ENCODE results near the gene LPGAT1. TPM values are rescaled to one million over a fixed set of nuclear protein-coding genes. Genes with fewer than 3 reads are reported as not detected.

The LPGAT1 gene
- total and polyA plus RNA-seq, 2 of the 13 experiments (the other 11 are each of a cell fraction or from before 2014, with no cell fraction given), result 12.1 to 48.3 TPM

DNA sequence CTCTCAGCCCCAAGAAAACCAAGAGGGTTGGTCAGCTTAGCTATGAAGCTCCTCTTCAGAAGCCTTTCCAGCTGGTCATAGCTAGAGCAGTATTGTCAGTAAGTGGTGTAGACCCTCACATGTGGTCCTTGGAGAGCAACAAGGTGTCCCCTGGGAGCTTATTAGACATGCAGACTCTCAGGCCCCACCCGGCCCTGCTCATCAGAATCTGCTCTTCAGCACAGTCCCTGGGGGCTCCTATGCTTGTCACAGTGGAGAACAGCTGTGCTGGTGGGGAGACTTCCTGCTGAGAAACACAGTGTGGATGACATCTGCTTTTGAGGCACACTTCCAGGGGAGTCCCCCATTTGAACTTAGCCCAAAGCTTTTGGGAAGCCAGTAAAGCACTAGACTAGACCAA, 133.2 kb downstream of the LPGAT1 start:
- POLR2A ChIA-PET, result interaction anchor here (3.6 kb wide), 1 partner anchor 338 kb away, joined by 22 read pairs; the partner anchor contains the start of genes DTL and INTS7
- TF ChIP-seq RELA (CRISPR knock-in tag; IDR thresholded peaks at IDR 0.05) (no peak), ZNF484 (CRISPR knock-in tag; IDR thresholded peaks at IDR 0.05; ENCODE audit: borderline replicate concordance, low read depth) (no peak), ZNF546 (CRISPR knock-in tag; conservative IDR thresholded peaks at IDR 0.05) (no peak), CBFB (CRISPR knock-in tag; IDR thresholded peaks at IDR 0.05) (no peak), FOXA3 (CRISPR knock-in tag; IDR thresholded peaks at IDR 0.05) (no peak), RBFOX2 (IDR thresholded peaks at IDR 0.05; ENCODE audit: low read depth, low read length) (no peak), EED (CRISPR knock-in tag; IDR thresholded peaks at IDR 0.05) (no peak), ZMYM3 (CRISPR knock-in tag; IDR thresholded peaks at IDR 0.05) (no peak)
- TF ChIP-seq, protein P1, sequence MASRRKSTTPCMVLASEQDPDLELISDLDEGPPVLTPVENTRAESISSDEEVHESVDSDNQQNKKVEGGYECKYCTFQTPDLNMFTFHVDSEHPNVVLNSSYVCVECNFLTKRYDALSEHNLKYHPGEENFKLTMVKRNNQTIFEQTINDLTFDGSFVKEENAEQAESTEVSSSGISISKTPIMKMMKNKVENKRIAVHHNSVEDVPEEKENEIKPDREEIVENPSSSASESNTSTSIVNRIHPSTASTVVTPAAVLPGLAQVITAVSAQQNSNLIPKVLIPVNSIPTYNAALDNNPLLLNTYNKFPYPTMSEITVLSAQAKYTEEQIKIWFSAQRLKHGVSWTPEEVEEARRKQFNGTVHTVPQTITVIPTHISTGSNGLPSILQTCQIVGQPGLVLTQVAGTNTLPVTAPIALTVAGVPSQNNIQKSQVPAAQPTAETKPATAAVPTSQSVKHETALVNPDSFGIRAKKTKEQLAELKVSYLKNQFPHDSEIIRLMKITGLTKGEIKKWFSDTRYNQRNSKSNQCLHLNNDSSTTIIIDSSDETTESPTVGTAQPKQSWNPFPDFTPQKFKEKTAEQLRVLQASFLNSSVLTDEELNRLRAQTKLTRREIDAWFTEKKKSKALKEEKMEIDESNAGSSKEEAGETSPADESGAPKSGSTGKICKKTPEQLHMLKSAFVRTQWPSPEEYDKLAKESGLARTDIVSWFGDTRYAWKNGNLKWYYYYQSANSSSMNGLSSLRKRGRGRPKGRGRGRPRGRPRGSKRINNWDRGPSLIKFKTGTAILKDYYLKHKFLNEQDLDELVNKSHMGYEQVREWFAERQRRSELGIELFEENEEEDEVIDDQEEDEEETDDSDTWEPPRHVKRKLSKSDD (CRISPR knock-in tag; IDR thresholded peaks at IDR 0.05; ENCODE audit: low read depth), result no peak
- TF ChIP-seq, protein P2, sequence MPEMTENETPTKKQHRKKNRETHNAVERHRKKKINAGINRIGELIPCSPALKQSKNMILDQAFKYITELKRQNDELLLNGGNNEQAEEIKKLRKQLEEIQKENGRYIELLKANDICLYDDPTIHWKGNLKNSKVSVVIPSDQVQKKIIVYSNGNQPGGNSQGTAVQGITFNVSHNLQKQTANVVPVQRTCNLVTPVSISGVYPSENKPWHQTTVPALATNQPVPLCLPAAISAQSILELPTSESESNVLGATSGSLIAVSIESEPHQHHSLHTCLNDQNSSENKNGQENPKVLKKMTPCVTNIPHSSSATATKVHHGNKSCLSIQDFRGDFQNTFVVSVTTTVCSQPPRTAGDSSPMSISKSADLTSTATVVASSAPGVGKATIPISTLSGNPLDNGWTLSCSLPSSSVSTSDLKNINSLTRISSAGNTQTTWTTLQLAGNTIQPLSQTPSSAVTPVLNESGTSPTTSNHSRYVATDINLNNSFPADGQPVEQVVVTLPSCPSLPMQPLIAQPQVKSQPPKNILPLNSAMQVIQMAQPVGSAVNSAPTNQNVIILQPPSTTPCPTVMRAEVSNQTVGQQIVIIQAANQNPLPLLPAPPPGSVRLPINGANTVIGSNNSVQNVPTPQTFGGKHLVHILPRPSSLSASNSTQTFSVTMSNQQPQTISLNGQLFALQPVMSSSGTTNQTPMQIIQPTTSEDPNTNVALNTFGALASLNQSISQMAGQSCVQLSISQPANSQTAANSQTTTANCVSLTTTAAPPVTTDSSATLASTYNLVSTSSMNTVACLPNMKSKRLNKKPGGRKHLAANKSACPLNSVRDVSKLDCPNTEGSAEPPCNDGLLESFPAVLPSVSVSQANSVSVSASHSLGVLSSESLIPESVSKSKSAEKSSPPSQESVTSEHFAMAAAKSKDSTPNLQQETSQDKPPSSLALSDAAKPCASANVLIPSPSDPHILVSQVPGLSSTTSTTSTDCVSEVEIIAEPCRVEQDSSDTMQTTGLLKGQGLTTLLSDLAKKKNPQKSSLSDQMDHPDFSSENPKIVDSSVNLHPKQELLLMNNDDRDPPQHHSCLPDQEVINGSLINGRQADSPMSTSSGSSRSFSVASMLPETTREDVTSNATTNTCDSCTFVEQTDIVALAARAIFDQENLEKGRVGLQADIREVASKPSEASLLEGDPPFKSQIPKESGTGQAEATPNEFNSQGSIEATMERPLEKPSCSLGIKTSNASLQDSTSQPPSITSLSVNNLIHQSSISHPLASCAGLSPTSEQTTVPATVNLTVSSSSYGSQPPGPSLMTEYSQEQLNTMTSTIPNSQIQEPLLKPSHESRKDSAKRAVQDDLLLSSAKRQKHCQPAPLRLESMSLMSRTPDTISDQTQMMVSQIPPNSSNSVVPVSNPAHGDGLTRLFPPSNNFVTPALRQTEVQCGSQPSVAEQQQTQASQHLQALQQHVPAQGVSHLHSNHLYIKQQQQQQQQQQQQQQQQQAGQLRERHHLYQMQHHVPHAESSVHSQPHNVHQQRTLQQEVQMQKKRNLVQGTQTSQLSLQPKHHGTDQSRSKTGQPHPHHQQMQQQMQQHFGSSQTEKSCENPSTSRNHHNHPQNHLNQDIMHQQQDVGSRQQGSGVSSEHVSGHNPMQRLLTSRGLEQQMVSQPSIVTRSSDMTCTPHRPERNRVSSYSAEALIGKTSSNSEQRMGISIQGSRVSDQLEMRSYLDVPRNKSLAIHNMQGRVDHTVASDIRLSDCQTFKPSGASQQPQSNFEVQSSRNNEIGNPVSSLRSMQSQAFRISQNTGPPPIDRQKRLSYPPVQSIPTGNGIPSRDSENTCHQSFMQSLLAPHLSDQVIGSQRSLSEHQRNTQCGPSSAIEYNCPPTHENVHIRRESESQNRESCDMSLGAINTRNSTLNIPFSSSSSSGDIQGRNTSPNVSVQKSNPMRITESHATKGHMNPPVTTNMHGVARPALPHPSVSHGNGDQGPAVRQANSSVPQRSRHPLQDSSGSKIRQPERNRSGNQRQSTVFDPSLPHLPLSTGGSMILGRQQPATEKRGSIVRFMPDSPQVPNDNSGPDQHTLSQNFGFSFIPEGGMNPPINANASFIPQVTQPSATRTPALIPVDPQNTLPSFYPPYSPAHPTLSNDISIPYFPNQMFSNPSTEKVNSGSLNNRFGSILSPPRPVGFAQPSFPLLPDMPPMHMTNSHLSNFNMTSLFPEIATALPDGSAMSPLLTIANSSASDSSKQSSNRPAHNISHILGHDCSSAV (CRISPR knock-in tag; IDR thresholded peaks at IDR 0.05; ENCODE audit: borderline replicate concordance), result no peak
- FAIRE-seq, result no peak
- in situ Hi-C loops (cut with HindIII; ENCODE audit: extremely low pct_ligation_motif_present, low pct_unique_long_range_greater_than_20kb), result loop anchor here (5.0 kb wide), 2 partner anchors 135 to 340 kb away; partner anchors contain the start of genes DTL, INTS7 and LPGAT1
- intact Hi-C loops (cut with micrococcal nuclease; ENCODE audit: unreplicated experiment), result loop anchor here (5.0 kb wide), 1 partner anchor 40 kb away; no protein-coding TSS in a partner anchor
- H3K27me3 ChIP-seq (ENCODE audit: control insufficient read depth in 1 of 2, insufficient read depth in 2 of 2, low read length in 2 of 2), result peaks cover 1 to 11% of the 10 kb centered on the region in 2 experiments; a peak in 3 of 5 replicates
- H3K27ac ChIP-seq (ENCODE audit: extremely low read length, insufficient read depth, low read length), result no peak overlapping the region
- H4K20me1 ChIP-seq (ENCODE audit: insufficient read depth, low read length), result no peaks in the 10 kb centered on the region
- no peaks in the 10 kb centered on the region for H3K79me2 ChIP-seq (ENCODE audit: insufficient read depth, low read length)
- H2AFZ ChIP-seq (ENCODE audit: low read length), result no peak overlapping the region
- H3K4me2 ChIP-seq (ENCODE audit: low read depth, low read length), result no peak overlapping the region
- H3K4me1 ChIP-seq (ENCODE audit: insufficient read depth, low read length), result peaks cover 25% of the 10 kb centered on the region
- no peaks in the 10 kb centered on the region for H3K9me3 ChIP-seq (ENCODE audit: low read length)
- no CpG with 5 or more reads among the region's 1 CpG for WGBS (ENCODE audit: low lambda C conversion rate)
- no TSS peak for BruUV-seq (replicated peaks)
- ATAC-seq, result no peak
- H3K36me3 ChIP-seq (replicated peaks in 1 of 2; ENCODE audit: control insufficient read depth in 1 of 2, insufficient read depth in 2 of 2, low read length in 2 of 2), result no peaks in the 10 kb centered on the region
- no peak overlapping the region for H3K9ac ChIP-seq (ENCODE audit: insufficient read depth, low read depth, low read length)
- H3K4me3 ChIP-seq (replicated peaks in 1 of 3; ENCODE audit: insufficient read depth in 1 of 3, low read depth in 2 of 3, low read length in 3 of 3), result no peak overlapping the region
- DNase-seq (ENCODE audit: low spot score), result no peak
- CTCF ChIA-PET (ENCODE audit: low intra/inter-chr PET ratio, low total read pairs), result no interaction called here

Data from HepG2 (cell line).